ENCODE results near the gene SLCO4A1. TPM values are rescaled to one million over a fixed set of nuclear protein-coding genes. Genes with fewer than 3 reads are reported as not detected.

The SLCO4A1 gene
- total RNA-seq, 1 donor from 2014 or later = 0.60 TPM

DNA sequence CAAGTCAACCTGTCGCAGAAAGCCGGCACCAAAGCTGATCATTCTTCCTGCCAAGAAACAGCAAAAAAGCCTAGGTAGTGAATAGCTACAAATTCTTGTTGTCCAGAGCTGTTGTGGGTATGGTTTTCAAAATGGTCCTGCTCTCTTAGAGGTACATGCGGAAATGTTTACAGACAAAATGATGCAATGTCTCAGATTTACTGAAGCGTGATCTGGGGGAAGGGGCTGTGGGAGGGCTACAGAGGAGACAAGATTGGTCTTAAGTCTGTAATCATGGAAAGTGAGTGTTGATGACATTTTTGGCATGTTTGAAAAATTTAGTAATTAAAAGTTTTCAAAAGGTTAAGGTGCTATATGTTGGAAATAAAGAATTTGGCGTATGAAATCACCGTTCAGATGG is 72.5 kb downstream of the SLCO4A1 start:
- no peak for DNase-seq (ENCODE audit: low read depth in 2 of 2)

DNA sequence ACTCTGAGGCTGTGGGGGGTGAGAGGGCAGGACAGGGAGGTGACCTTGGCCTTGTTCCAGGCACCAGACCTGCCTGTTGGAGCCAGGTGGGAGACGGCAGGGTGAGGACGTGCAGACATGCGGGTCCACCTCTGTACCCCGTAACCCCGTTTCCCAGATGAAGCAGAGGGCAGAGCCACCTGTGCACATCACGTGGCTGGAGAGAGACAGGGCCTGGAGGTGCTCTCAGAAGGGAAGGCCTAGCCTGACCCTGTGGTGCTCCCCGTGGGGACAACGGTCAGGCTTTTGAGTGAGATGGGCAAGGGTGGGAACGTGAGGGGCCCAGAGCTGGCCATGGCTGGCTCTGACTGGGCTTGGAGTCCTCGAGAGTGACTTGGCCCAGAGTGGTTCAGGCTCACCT is 72.9 kb downstream of the SLCO4A1 start:
- DNase-seq (ENCODE audit: low read depth in 2 of 2) = no peak

- DNase-seq (ENCODE audit: low read depth in 2 of 2) = no peak
Measured at GRCh38 chr20:62716198-62716940, 74.1 kb downstream of the SLCO4A1 start.

- no peak for DNase-seq (ENCODE audit: low read depth in 2 of 2)
Measured at GRCh38 chr20:62716941-62717310, 74.6 kb downstream of the SLCO4A1 start.

DNA sequence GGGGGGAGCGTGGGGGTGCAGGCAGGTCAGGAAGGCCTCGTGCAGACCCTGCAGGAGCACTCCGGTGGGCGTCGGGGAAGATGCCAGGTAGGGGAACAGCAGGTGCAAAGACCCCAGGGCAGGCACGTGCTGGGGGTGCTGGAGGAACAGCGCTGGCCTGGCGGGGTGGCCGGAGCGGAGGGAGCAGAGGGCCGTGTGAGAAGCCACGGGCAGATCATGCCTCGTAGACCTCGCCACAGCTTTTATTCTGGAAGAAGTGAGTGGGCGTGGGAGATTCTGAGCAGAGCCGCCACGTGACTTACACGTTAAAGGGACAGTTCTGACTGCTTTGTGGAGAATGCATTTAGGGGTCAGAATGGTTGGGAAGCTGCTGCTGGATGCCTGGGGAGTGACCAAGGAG is 75.6 kb downstream of the SLCO4A1 start:
- no peak for DNase-seq (ENCODE audit: low read depth in 2 of 2)

- no peak for DNase-seq (ENCODE audit: low read depth in 2 of 2)
Measured at GRCh38 chr20:62718546-62718945, 76.2 kb downstream of the SLCO4A1 start.

DNA sequence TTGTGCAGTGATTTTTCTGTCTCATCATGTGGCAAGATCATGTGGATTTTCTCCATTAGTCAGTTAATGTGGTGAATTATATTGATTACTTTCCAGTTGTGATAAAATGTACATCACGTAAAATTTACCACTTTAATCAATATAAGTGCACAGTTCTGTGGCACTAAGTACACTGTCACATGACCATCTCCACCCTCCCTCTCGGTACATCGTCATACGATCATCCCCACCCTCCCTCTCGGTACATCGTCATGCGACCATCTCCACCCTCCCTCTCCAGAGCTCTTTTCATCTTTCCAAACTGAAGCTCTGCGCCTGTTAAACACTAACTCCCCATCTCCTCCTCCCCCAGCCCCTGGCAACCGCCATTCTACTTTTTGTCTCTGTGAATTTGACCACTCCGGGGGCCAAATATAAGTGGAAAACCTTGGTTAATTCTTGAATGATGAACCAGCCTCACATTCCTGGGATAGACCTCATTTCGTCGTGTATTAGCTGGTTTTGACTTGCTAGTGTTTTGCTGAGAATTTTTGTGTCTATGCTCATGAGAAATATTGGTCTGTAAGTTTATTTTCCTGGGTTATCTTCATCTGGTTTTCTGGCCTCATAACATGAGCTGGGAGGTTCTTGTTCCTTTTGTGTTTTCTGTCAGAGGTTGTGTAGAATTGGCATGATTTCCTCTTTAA is 77.1 kb downstream of the SLCO4A1 start:
- DNase-seq (ENCODE audit: low read depth in 2 of 2) = no peak

Other genes with a start within 250 kb of the SLCO4A1 start
- 0.40 and 0.44 TPM in 2 replicates for gene CABLES2, start 235.2 kb upstream of the SLCO4A1 start, total RNA-seq
- gene RBBP8NL, start 215.0 kb upstream of the SLCO4A1 start, total RNA-seq = not detected in 2 replicates
- gene GATA5, start 166.5 kb upstream of the SLCO4A1 start, total RNA-seq = not detected in 2 replicates
- gene NTSR1, start 66.3 kb downstream of the SLCO4A1 start, total RNA-seq = under 0.01 and 0.22 TPM in 2 replicates
- 12.4 and 12.7 TPM in 2 replicates for gene MRGBP, start 154.0 kb downstream of the SLCO4A1 start, total RNA-seq
- gene OGFR, start 162.3 kb downstream of the SLCO4A1 start, total RNA-seq = 19.2 and 23.0 TPM in 2 replicates
- gene COL9A3, start 174.5 kb downstream of the SLCO4A1 start, total RNA-seq = 0.44 and 0.99 TPM in 2 replicates
- 7.2 and 11.7 TPM in 2 replicates for gene TCFL5, start 219.3 kb downstream of the SLCO4A1 start, total RNA-seq

Data from lung microvascular endothelial cell (primary cell).